Stimulated activated CD8-positive, alpha-beta memory T cell treated with anti-CD3 and anti-CD28 coated beads, Interleukin-7, amount 100 ng/mL, for 24 hours (primary cell): Measurements from ENCODE around the gene NECAB2.
A peak's percentile ranks its signal among the peaks of the same experiment; 100 is the strongest.

Experiments used
- DNase-seq: peaks from one replicate; pipeline ENCODE4 v3.0.0-alpha.2; 2020; ENCODE audit warnings: low read depth

Gene NECAB2

DNA sequence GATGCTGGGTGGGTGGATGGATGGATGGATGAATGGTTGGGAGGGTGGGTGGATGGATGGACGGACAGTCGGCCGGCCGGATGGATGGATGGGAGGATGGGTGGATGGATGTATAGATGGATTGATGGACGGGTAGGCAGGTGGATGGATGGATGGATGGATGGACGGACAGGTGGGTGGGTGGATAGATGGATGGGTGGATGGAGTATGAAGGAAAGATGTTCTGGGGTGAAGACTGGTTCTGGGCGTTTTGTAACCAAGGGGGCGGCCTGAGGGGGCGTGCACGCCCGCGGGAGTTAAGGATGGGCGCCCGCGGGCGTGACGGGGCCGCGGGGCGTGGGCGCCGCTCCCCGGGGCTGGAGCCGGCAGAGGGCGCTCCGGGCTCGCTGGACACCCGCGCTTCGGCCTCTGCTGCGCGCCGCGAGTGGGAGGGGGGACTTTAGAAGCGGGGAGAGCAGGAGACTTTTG is at the start of gene NECAB2:
NECAB2 (plus strand) TSS at position 407 of the 468 bp plus-strand sequence. CDS start 405 bp downstream, outside the sequence.
- DNase-seq: no peak

DNA sequence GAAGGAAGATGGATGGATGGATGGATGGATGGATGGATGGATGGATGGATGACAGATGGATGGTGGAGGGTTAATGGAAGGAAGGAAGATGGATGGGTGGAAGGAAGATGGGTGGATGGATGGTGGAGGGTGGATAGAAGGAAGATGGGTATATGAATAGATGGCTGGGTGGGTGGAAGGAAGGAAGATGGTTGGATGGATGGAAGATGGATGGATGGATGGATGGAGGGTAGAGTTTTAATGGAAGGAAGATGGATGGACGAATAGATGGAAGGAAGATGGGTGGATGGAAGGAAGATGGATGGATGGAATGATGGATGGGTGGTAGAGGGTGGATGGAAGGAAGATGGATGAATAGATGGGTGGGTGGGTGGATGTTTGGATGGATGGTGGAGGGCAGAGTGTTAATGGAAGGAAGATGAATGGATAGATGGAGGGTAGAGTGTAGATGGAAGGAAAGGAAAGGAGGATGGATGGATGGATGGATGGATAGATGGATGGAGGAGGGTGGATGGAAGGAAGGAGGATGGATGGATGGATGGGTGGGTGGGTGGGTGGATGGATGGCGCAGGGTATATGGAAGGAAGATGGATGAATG is 47.1 kb upstream of the NECAB2 start:
- DNase-seq: no peak

DNA sequence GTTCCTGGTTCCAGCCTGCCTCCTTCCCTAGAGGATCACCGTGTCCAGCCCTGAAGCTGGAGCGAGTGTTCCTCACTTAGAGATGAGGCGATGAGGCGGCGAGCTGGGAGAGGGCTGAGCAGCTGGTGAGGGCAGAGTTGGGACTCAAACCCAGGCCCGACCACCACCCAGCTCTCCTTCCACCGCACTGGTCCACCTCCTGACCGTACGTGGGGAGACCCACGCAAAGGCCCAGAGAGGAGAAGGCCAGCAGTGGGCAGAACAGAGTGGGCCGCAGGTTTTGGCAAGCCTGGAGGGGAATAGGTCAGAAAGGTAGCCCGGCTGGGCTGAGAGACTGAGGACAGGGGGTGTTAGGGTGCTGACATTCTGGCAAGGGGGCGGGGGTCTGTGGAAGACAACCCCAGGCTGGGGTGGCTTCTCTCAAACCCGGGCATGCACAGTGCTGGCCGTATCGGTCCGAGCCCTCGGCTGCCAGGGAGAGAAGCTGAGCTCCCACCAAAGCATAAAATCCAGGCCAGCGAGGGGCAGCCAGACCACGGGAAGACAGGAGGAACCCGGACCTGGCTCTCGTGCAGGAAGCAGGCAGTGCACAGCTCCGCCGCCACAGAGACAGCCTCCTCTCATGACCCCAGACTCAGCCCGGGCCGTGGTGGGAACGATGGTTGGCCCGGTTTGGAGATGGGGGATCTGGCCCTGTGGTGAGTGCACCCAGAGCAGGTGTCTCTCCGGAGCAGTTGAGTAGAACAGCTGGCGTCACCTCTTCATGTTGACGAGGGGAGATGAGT is 44.3 kb upstream of the NECAB2 start:
- DNase-seq: no peak

DNA sequence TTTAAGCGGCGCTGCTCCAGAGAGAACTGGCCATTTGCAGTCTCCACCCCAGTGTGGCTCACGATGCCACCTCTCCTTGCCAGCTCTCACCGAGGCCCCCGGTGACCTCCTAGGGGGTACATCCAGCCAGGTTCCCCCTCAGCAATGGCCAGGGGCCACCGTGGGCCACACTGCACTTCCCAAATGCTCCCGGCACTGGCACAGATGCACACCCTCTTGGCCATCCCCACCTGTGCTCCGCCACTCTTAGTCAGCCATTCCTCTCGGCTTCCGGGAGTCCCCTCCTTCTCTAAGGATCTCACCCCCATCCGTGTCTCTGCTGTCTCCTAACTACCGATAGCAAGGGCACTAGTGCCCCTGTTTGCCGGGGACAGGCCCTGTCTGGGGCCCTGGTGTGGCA is 43.4 kb upstream of the NECAB2 start:
- no peak for DNase-seq

DNA sequence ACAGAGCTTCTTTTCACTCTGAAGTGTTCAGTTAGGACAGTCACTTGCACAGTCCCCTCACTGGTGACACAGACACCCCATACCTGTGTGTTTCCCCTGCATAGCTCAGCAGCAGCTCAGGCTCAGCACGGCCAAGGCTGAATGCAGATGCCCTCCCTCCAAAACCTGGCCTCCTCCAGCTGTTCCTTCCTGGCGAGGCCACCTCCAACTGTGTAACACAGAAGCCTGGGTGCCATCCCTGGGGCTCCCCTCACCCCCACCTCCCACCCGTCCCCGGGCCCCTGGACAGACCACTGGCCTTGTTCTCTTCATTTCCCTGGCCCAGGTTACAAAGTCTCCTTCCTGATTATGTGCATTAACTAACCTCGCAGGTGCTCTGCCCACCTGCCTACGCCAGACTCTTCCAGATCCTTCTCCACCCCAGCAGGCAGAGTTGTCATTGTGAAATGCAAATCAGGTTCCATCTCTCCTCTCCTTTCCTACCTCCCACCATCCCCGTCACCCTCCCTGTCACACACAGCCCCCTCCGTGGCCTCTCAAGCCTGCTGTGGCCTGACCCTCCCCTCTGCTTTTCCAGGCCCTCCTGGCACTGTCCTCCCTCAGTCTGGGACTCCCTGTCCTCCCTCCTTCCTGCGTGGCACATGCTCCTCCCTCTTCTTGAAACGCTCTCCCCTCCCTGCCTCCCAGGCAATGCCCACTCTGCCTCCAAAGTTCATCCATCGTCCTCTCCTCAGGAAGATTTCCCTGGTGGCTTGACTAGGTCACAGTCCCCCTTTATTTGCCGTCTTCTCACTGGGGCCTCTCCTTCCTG is 42.7 kb upstream of the NECAB2 start:
- DNase-seq: no peak

DNA sequence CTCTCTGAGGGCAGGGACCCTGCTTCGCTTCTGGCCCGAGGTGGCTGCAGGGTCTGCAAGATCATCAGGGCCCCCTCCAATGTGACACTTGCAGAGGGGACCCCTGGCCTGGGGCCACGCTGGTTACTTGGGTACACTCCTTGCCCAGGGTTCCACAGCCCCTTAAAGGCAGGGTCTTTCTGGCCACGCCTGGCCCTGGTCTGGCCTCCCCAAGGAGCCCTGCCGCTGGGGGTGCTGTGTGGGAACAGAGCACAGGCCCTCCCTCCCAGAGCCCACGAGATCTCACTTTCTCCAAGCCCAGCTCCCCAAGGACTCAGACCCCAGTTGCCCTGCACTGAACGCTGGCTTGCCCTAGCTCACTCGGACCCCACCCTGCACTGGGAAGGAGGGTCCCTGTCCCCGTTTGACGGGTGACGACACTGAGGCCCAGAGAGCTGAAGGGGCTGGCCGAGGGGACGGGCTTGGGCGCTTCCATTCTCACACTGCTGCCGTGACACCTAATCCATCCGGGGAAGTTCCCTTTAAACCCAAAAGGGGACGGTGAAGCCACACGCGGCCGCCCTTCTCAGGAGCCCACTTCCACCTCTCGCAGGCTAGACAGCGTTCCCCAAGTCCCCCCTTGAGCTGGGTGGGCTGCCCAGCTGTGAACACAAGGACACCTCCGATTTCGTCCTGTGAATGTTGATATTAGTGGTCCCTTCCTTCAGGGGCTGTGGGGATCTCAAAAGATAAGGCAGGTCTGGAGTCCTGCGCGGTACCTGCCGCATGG is 41.9 kb upstream of the NECAB2 start:
- DNase-seq: no peak

DNA sequence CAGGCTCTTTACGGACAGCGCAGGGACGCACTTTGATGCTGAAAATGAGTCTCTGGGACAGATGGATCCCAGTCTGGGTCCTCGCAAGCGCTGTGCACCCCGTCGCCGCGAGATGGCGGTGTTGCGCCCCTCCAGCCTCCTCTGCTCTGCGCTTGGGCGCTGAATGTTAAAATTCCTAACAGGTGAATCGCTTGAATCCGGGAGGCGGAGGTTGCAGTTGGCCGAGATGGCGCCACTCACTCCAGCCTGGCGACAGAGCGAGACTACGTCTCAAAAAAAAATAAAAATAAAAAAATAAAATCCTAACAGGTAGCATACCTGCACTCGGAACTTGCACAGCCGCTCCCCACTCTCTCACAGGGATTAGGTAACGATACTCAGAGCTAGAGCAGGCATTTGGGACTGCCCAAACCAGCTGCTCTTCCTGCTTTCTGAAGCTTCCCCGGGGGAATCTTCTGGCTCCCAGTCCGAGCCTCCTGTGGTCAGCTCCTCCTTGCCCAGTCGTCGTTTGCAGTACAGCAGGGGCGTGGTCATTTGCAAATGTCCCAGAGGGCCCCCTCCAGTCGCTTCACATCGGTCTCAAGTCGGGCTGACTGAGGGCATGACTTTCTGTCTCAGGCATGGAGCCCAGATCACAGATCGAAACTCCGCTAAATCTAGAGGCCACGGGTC is 41.2 kb upstream of the NECAB2 start:
- DNase-seq: peak; percentile 43

DNA sequence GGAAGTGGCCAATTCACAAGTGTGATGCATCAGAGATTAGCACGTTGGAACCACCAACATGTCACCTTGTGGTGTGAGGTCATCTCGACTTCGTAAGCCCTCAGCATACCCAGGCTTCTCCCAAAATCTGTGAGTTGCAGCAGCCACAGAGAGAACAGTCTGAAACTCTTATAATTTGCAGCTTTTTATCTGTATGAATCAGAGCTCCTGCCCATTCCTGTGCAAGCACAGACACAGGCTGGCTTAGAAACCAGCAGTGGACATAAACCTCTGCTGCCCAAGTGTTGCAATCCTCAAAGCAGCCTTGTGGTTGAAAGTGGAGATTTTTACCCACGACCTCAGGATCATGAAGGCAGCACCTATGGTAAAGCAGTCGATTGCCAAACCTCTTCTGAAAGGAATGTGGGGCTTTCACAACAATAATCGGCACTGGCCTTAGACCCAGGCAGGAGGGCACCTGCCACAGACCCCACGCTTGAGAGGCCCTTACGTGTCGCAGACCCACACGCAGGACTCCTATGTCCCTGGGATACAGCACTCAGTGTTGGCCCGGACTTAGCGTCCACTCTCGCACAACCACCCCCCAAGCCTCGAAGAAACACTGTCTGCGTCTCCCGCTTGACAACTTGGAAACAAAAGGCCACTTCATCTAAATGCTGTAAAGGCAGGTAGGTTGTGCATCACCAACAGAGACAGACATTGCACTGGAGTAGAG is 39.5 kb upstream of the NECAB2 start:
- no peak for DNase-seq

DNA sequence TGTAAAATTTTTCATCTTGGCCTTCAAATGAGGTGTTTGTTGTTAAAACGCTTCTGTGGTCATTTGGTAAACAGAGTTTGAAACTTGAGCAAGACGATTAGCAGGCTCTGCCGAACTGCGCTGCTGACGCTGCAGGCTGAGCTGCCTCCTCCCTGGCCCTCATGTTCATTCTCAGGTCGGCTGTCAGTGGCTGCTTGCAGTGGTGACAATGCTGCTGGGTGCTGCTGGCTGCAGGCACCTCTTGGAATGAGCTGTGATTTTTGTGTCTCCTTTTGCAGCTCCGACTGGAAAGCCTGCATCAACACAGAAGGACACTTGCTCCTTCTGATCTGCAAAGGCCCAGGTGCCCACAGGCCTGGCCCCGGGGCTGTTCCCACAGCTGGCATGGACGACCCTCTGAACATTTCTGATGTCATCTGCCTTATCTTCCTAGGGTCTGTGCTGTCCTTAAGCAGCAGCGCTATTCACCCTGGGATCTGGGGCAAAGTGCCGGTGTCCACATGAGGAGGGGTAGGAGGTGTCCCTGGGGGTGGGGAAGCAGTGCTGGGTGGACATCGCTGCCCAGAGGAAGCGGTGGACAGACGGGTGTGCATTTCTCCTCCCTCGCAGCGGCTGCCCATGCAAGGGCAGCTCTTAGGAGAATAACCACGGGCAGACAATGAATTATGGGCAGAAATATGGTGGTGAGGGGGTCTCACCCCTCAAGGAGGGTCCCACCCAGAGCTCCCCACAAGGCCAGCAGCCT is 38.1 kb upstream of the NECAB2 start:
- DNase-seq: no peak

DNA sequence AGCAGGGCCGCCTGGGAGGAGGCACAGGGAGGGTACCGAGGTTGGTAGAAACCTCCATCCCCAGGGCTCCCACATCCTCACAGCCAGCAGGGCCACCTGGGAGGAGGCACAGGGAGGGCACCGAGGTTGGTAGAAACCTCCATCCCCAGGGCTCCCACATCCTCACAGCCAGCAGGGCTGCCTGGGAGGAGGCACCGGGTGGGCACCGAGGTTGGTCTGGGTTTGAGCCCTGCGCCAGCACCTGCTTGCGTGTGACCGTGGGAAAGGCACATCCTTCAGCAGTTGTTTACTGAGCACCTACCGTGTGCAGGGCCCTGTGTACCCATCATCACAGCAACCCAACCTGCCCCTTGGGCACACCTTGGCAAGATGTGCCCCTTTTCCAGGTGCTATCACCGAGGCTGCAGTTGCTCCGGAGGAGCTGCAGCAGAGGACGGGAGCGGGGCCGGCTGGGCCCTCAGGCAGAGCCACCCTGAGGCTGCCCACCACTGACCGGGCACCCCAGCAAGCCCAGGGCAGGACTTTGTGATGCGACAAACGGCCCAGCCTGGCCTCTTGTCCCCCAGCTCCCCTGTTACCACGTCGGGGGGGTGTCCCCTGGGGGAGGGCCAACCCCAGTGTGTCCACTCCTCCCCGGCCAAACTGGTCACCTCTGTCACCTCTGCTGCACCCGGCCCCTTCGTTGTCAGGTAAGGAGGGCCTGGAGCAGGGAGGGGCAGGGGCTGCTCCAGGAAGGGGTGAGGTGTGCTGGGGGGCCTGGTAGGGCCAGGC is 37.1 kb upstream of the NECAB2 start:
- DNase-seq: no peak

DNA sequence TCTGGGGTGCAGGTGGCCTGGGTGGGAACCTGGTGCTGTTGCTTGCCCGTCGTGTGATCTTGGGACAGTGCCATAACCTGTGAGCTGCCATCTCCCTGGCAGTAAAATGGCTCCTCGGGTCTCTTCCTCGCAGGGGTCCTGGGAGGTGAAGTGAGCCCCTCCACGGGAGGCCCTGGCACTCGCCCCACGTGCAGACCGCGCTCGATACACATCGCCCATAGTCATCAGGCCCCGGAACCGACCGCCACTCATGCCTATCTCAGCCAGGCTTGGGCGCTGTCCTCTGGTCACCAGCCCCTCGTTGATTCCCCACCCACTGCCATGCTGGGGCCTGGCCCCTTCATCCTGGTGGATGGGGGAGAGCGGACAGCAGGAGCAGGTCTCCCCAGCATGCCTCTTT is 36.5 kb upstream of the NECAB2 start:
- DNase-seq: no peak

DNA sequence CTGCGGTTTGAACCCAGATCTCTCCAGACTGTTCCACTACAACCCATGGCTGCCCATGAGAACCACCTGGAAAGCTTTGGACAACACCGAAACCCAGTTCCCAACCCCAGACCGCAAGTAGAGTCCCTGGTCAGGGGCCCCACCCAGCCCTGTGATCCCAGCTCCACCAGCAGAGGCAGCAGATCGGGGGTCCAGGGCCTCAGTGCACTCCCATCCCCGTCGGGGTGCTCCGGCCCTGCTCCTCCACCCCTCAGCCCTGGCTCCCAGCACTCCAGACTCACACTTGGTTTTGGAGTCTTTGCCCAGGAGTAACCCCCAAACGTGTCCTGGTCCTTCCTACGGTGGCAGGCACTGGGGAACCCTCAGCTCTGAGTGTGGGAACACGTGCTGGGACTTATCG is 35.7 kb upstream of the NECAB2 start:
- no peak for DNase-seq

DNA sequence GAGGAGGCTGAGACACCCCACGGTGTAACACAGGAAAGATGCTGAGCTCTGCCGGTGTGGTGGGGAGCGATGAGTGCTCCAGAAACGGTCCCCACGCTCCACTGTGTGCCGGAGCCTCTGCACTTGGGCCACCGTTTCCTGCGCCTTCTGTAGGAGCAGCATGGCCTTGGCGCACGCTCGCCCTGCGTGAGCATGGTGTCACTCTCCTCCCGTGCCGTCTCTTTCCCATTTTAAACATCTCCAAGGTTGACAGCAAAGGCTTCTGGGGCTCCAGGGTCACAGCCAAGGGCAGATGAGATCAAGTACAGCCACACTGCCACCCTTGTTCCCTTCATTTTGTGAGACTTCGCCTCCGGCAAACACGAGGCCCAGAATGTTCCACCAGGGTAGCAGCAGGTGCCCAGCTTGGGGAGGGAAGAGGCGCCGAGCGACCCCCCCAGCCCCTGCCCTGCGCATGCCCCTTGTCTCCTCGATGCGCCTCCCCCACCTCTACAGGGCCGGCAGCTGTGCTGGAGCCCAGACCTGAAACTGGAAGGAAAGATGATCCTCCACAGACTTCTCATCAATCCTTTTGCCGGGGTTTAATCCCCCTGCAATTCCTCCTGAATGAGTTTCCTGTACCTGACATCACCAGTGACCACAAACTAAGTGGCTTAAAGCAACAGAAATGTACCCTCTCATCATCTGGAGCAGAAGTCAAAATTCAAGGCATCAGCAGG is 34.9 kb upstream of the NECAB2 start:
- DNase-seq: no peak

DNA sequence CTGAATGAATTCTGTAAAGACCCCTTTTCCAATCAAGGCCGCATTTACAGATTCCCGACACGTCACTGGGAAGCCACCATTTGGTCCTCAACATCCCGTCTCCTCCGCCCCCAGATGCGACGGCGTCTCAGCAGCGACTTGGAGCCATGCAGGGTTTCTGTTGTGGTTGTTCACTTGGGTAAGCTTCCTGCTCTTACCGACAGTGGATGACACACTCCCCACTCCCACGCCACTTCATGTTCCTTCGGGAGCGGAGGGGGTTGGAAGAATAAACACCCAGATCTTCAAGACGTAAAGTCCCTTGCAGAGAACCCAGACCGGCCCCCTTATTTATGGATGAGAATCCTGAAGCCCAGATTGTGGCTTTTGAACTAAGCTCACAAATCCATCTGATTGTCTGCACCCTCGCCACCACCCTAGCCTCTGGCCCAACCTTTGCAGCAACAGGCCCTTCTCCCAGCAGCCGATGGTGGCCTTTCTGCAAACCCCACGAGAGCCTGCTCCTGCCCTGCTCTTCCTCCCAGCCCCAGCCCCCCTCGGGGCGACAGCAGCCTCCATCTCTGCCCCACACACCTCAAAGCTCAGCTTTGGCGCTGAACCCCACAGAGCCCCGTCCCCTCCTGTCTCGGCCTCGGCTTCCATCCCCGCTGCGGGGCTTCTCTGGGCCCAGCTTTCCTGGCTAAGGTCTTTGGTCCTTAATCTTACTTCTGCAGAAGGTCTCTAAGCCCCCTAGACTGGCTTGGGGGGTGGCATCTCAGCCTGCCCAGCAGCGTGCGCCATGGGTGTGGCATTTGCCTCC is 34.0 kb upstream of the NECAB2 start:
- DNase-seq: no peak

DNA sequence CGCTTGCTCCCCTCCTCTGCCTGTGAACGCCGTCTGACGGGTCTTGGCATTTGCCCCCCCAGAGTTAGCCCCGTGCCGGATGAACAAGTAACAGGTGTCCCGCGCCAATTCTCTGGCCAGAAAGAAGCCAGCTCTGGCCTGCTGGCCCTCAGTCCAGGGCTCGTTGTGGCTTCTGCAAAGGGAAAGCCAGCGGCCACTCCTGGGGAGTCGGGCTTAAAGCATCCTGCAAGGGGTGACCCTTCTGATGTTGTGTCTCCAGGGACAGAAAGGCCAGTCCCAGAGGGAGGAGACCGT is 33.4 kb upstream of the NECAB2 start:
- no peak for DNase-seq

DNA sequence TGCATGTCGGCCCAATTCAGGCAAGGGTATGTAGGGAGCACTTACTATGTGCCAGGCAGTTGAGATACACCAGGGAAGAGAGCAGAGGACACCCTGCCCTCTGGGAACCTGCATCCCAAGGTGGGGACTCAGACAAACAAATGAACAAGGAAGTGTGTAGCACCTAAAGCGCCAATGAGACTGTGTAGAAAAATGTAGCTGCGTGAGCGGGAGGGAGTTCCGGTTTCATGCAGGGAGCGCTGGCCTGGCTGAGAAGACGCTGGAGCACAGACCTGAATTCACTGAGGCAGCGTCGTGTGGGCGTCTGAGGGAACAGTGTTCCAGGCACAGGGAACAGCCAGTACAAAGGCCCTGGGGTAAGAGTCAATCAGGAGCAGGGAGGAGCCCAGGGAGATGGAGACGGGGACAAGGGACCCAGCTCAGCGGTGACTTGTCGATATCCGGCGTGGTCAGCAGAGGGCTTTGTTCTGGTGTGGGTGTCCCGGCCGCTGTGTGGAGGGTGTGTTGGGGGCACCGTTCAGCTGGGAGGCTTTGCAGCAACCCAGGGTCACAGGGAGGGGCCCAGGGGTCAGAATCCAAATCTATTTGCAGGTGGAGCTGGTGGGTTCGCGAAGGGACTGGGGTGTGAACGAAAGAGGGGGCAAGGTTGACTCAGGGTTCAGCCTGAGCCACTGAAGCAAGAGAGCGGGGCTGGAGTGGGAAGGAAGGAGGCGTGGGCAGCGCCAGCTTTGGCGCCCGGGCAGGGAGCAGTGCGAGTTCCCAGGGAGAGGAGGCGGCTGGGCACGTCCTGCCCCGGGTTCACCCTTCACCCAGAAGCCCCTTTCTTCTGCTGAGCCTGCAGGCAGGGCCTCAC is 32.8 kb upstream of the NECAB2 start:
- no peak for DNase-seq

DNA sequence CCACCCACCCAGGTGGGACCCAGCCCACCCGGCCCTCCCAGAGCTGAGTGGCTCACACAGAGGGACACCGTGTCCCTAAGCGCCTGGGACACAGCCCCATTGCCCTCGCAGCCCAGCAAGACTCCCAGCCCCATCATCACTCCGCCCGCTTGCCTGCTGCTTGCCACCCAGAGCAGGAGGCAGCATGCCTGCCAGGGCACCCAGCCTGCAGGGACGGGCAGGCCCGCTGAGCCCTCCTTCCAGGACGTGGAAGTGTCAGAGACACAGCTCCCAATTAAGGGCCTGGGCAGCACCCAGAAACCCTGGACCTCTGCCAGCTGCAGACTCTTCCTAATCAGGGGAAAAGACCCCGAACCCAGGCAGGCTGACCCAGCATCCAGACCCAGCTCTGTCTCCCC is 32.2 kb upstream of the NECAB2 start:
- DNase-seq: no peak
